Calu3 (cell line): ENCODE measurements around the gene RALGPS1. TPM values are rescaled to one million over a fixed set of nuclear protein-coding genes. Genes with fewer than 3 reads are reported as not detected.

ENCODE experiments used
- BruUV-seq: library from RNA; stranded (reverse); fragments of 400-500 nt; replicated peaks from 2 replicates; lab custom pipeline; 2021; lab: Mats Ljungman, UMichigan
- CTCF ChIA-PET: fragments of 300-600 bp; sonication (Branson Sonifier 250); formaldehyde crosslinking; loops from one replicate; lab custom pipeline; 2022; ENCODE audit warnings: antibody characterized with exemption; lab: Charles Lee
- DNase-seq: peaks from one replicate; pipeline ENCODE4 v3.0.0; 2022
- H3K27ac Mint-ChIP-seq: one replicate; pipeline ENCODE4 v1.8.0; 2022; ENCODE audit warnings: mixed read lengths; ENCODE audit not compliant: unreplicated experiment
- H3K27me3 Mint-ChIP-seq: one replicate; pipeline ENCODE4 v1.8.0; 2022; ENCODE audit warnings: mixed read lengths; ENCODE audit not compliant: unreplicated experiment
- H3K36me3 Mint-ChIP-seq: one replicate; pipeline ENCODE4 v1.8.0; 2022; ENCODE audit warnings: mild to moderate bottlenecking, moderate library complexity, mixed read lengths; ENCODE audit not compliant: insufficient read depth, unreplicated experiment
- H3K4me1 Mint-ChIP-seq: one replicate; pipeline ENCODE4 v1.8.0; 2022; ENCODE audit warnings: mild to moderate bottlenecking, low read depth, mixed read lengths; ENCODE audit not compliant: unreplicated experiment
- H3K4me3 Mint-ChIP-seq: one replicate; pipeline ENCODE4 v1.8.0; 2022; ENCODE audit warnings: mild to moderate bottlenecking, low read depth, moderate library complexity, mixed read lengths; ENCODE audit not compliant: unreplicated experiment
- H3K9me3 Mint-ChIP-seq: one replicate; pipeline ENCODE4 v1.8.0; 2022; ENCODE audit warnings: low read depth, mixed read lengths; ENCODE audit not compliant: unreplicated experiment
- CTCF ChIP-seq: fragments of 200-600 bp; IDR thresholded peaks from one replicate; pipeline ENCODE4 v1.8.0; 2022; ENCODE audit warnings: antibody characterized with exemption; ENCODE audit not compliant: unreplicated experiment
- intact Hi-C: fragments of 100-400 bp; cut with micrococcal nuclease; formaldehyde crosslinking; loops from one replicate; pipeline ENCODE4 v1.10.0; 2022; ENCODE audit not compliant: unreplicated experiment
- total RNA-seq: library from RNA; stranded (reverse); gene quantifications from 2 replicates; pipeline ENCODE4 v1.2.3, GENCODE V29; 2022

The RALGPS1 gene
- total RNA-seq, 1 experiment from 2014 or later, result 8.3 TPM

- intact Hi-C loops, result no loop called here
- Mint-ChIP-seq H3K27ac (no peak overlapping the region), H3K4me1 (no peaks in the 10 kb centered on the region), H3K9me3 (no peaks in the 10 kb centered on the region), H3K27me3 (peaks cover 37% of the 10 kb centered on the region), H3K4me3 (no peak overlapping the region), H3K36me3 (no peaks in the 10 kb centered on the region)
- BruUV-seq, result no TSS peak
- TF ChIP-seq CTCF, result no peak
- CTCF ChIA-PET, result no interaction called here
- no peak for DNase-seq
Observed at GRCh38 chr9:127128341-127129072, 213.9 kb downstream of the RALGPS1 start.

- TF ChIP-seq CTCF, result no peak
- Mint-ChIP-seq H3K27me3 (peaks cover 33% of the 10 kb centered on the region), H3K9me3 (no peaks in the 10 kb centered on the region), H3K27ac (no peak overlapping the region), H3K4me1 (no peaks in the 10 kb centered on the region), H3K4me3 (no peak overlapping the region), H3K36me3 (no peaks in the 10 kb centered on the region)
- CTCF ChIA-PET, result interaction anchor here (0.9 kb wide), 1 partner anchor 195 kb away, joined by 3 read pairs; no protein-coding TSS in a partner anchor
- DNase-seq, result no peak
- intact Hi-C loops, result no loop called here
- BruUV-seq, result no TSS peak
Observed at GRCh38 chr9:127129073-127129717, 214.6 kb downstream of the RALGPS1 start.

GRCh38 chr9:127129718-127130085 lies 215.1 kb downstream of the RALGPS1 start:
- intact Hi-C loops, result no loop called here
- CTCF ChIA-PET, result interaction anchor here (0.9 kb wide), 1 partner anchor 195 kb away, joined by 3 read pairs; no protein-coding TSS in a partner anchor
- TF ChIP-seq CTCF, result no peak
- no peaks in the 10 kb centered on the region for H3K4me1 Mint-ChIP-seq
- no peak overlapping the region for H3K4me3 Mint-ChIP-seq
- no peaks in the 10 kb centered on the region for H3K36me3 Mint-ChIP-seq
- H3K27ac Mint-ChIP-seq, result no peak overlapping the region
- BruUV-seq, result no TSS peak
- H3K27me3 Mint-ChIP-seq, result peaks cover 28% of the 10 kb centered on the region
- H3K9me3 Mint-ChIP-seq, result no peaks in the 10 kb centered on the region
- DNase-seq, result no peak

- H3K27me3 Mint-ChIP-seq, result peaks cover 22% of the 10 kb centered on the region
- H3K36me3 Mint-ChIP-seq, result no peaks in the 10 kb centered on the region
- no peaks in the 10 kb centered on the region for H3K4me1 Mint-ChIP-seq
Observed at GRCh38 chr9:127130235-127130634, 215.7 kb downstream of the RALGPS1 start.

More at GRCh38 chr9:127130235-127130634, 215.7 kb downstream of the RALGPS1 start:
- no peak overlapping the region for H3K27ac Mint-ChIP-seq
- no peak overlapping the region for H3K4me3 Mint-ChIP-seq
- no peaks in the 10 kb centered on the region for H3K9me3 Mint-ChIP-seq
- DNase-seq, result no peak
- intact Hi-C loops, result no loop called here
- CTCF ChIA-PET, result interaction anchor here (0.9 kb wide), 1 partner anchor 196 kb away, joined by 3 read pairs; no protein-coding TSS in a partner anchor
- no TSS peak for BruUV-seq
- no peak for TF ChIP-seq CTCF
